Hepatocyte (in vitro differentiated cells): ENCODE measurements around the gene RCL1. TPM values are rescaled to one million over a fixed set of nuclear protein-coding genes. Genes with fewer than 3 reads are reported as not detected.
"Not testable (repeated sequence)": the region's sequence is repeated elsewhere in the genome, so short reads cannot be mapped to it uniquely, and the experiment has no call there.

ENCODE experiments used
- DNase-seq: peaks from one replicate; pipeline ENCODE4 v3.0.0-alpha.2; 2016; ENCODE audit warnings: low spot score
- H2AFZ ChIP-seq: fragments of 200-600 bp; sonication (generic); 2 replicates; pipeline ENCODE4 v1.6.0; 2016; ENCODE audit warnings: antibody characterized with exemption, mild to moderate bottlenecking
- H3K27ac ChIP-seq: fragments of 200-600 bp; sonication (generic); 2 replicates; pipeline ENCODE4 v1.5.1; 2016; ENCODE audit warnings: mild to moderate bottlenecking
- H3K27me3 ChIP-seq: fragments of 200-600 bp; sonication (generic); 2 replicates; pipeline ENCODE4 v1.6.1; 2016
- H3K36me3 ChIP-seq: fragments of 200-600 bp; sonication (generic); replicated peaks from 2 replicates; pipeline ENCODE4 v1.5.1; 2016; ENCODE audit warnings: low read depth; ENCODE audit not compliant: insufficient read depth
- H3K4me1 ChIP-seq: fragments of 200-600 bp; sonication (generic); 2 replicates; pipeline ENCODE4 v1.5.1; 2016; ENCODE audit warnings: mild to moderate bottlenecking, moderate library complexity; ENCODE audit not compliant: insufficient read depth
- H3K4me2 ChIP-seq: fragments of 200-600 bp; sonication (generic); 2 replicates; pipeline ENCODE4 v1.6.0; 2016
- H3K4me3 ChIP-seq: fragments of 200-600 bp; sonication (generic); 2 replicates; pipeline ENCODE4 v1.5.1; 2016; ENCODE audit warnings: mild to moderate bottlenecking
- H3K79me2 ChIP-seq: fragments of 200-600 bp; sonication (generic); 2 replicates; pipeline ENCODE4 v1.6.0; 2017; ENCODE audit warnings: mild to moderate bottlenecking
- H3K9me2 ChIP-seq: fragments of 200-600 bp; sonication (generic); replicated peaks from 2 replicates; pipeline ENCODE4 v1.6.0; 2017; ENCODE audit warnings: mild to moderate bottlenecking; ENCODE audit not compliant: insufficient read depth
- H3K9me3 ChIP-seq: fragments of 200-600 bp; sonication (generic); 2 replicates; pipeline ENCODE4 v1.5.1; 2016; ENCODE audit warnings: low read depth, mild to moderate bottlenecking
- H4K20me1 ChIP-seq: fragments of 200-600 bp; sonication (generic); 2 replicates; pipeline ENCODE4 v1.6.0; 2016; ENCODE audit warnings: mild to moderate bottlenecking; ENCODE audit not compliant: insufficient read depth, poor library complexity, severe bottlenecking
- CTCF ChIP-seq: fragments of 200-600 bp; sonication (generic); IDR thresholded peaks from 2 replicates; pipeline ENCODE4 v1.5.1; 2016; ENCODE audit warnings: antibody characterized with exemption, mild to moderate bottlenecking; ENCODE audit not compliant: poor library complexity
- EZH2 ChIP-seq: fragments of 200-600 bp; sonication (generic); IDR thresholded peaks from 2 replicates; pipeline ENCODE4 v1.6.1; 2016; ENCODE audit warnings: antibody characterized with exemption, mild to moderate bottlenecking, borderline replicate concordance
- EZH2phosphoT487 ChIP-seq: fragments of 200-600 bp; sonication (generic); IDR thresholded peaks from one replicate; pipeline ENCODE4 v1.6.1; 2018; ENCODE audit warnings: antibody characterized with exemption, mild to moderate bottlenecking, low read depth, moderate library complexity; ENCODE audit not compliant: unreplicated experiment, severe bottlenecking
- WGBS: methylation state at CpG from one replicate; pipeline ENCODE4 v1.1.6; 2016; ENCODE audit warnings: low lambda C conversion rate; ENCODE audit errors: missing lambda C conversion rate; 5-methylcytosine and 5-hydroxymethylcytosine counted together
- polyA plus RNA-seq: library from polyadenylated mRNA; unstranded; fragments of >200 nt; fragmentation: Nextera tagmentation; extraction: Ambion mirVana; gene quantifications from 2 replicates; pipeline ENCODE4 v1.2.1, GENCODE V29; 2016
- total RNA-seq: library from RNA; depleted of rRNA; stranded (reverse); fragments of >200 nt; gene quantifications from 2 replicates; pipeline ENCODE4 v1.2.3, GENCODE V29; 2014

RCL1 gene
- total and polyA plus RNA-seq, 2 experiments from 2014 or later, result 25.6 to 30.1 TPM

GRCh38 chr9:4892501-4893194, 99.9 kb downstream of the RCL1 start:
- Histone ChIP-seq H4K20me1 (no peaks in the 10 kb centered on the region), H2AFZ (no peak overlapping the region), H3K9me2 (no peaks in the 10 kb centered on the region), H3K4me1 (no peaks in the 10 kb centered on the region), H3K4me2 (no peak overlapping the region), H3K27me3 (no peaks in the 10 kb centered on the region), H3K79me2 (no peaks in the 10 kb centered on the region), H3K36me3 (no peaks in the 10 kb centered on the region), H3K9me3 (no peaks in the 10 kb centered on the region), H3K27ac (no peak overlapping the region), H3K4me3 (no peak overlapping the region)
- DNase-seq, result no peak
- WGBS, result 96% methylated on average over 5 of the region's 5 CpGs
- no peak for TF ChIP-seq CTCF
- TF ChIP-seq EZH2, result no peak
- no peak for TF ChIP-seq EZH2phosphoT487

- Histone ChIP-seq H2AFZ (no peak overlapping the region), H4K20me1 (no peaks in the 10 kb centered on the region), H3K9me3 (no peaks in the 10 kb centered on the region), H3K4me1 (no peaks in the 10 kb centered on the region), H3K36me3 (no peaks in the 10 kb centered on the region), H3K79me2 (no peaks in the 10 kb centered on the region), H3K4me2 (no peak overlapping the region), H3K9me2 (no peaks in the 10 kb centered on the region), H3K27ac (no peak overlapping the region), H3K4me3 (no peak overlapping the region), H3K27me3 (no peaks in the 10 kb centered on the region)
- 86% methylated on average over 4 of the region's 4 CpGs for whole genome bisulfite sequencing
- no peak for DNase-seq
- TF ChIP-seq EZH2phosphoT487 (no peak), CTCF (no peak), EZH2 (no peak)
These were observed 101.3 kb downstream of the RCL1 start for GRCh38 chr9:4894076-4894475.

GRCh38 chr9:4899853-4900252, 107.1 kb downstream of the RCL1 start:
- H3K9me3 ChIP-seq, H2AFZ ChIP-seq, H3K27me3 ChIP-seq, DNase-seq, H4K20me1 ChIP-seq, H3K79me2 ChIP-seq, H3K9me2 ChIP-seq, H3K4me2 ChIP-seq, H3K4me1 ChIP-seq, H3K27ac ChIP-seq, H3K36me3 ChIP-seq, H3K4me3 ChIP-seq: not testable (repeated sequence)
- 90% methylated on average over 1 of the region's 1 CpG for WGBS

- not testable (repeated sequence) for H2AFZ ChIP-seq, H3K4me3 ChIP-seq, H3K36me3 ChIP-seq, H3K79me2 ChIP-seq, H3K4me1 ChIP-seq, H3K9me3 ChIP-seq, DNase-seq, H3K27me3 ChIP-seq, H3K9me2 ChIP-seq, H3K27ac ChIP-seq, H4K20me1 ChIP-seq
- 45% methylated on average over 11 of the region's 11 CpGs for WGBS
- H3K4me2 ChIP-seq, result peak overlapping the region; percentile 70
These were observed 108.8 kb downstream of the RCL1 start for GRCh38 chr9:4901401-4902134.
